HEK293T (cell line): ENCODE measurements around the gene FBXL19.
A peak's percentile ranks its signal among the peaks of the same experiment; 100 is the strongest.

Experiments used
- CTCF ChIA-PET: fragments of 350-600 bp; formaldehyde crosslinking; extraction: SDS; loops from one replicate; lab custom pipeline; 2021; ENCODE audit warnings: antibody characterized with exemption, inconsistent platforms; lab: Yijun Ruan, JAX
- POLR2A ChIA-PET: fragments of 350-600 bp; formaldehyde crosslinking; extraction: SDS; loops from one replicate; lab custom pipeline; 2020; ENCODE audit warnings: antibody characterized with exemption, inconsistent platforms; lab: Yijun Ruan, JAX
- DNase-seq: peaks from one replicate; pipeline ENCODE4 v3.0.0; 2012; ENCODE audit warnings: mixed read lengths; ENCODE audit errors: extremely low spot score
- ARNT ChIP-seq: fragments of 450-650 bp; IDR thresholded peaks from 2 replicates; pipeline ENCODE4 v1.6.1; 2017; ENCODE audit warnings: mild to moderate bottlenecking
- BHLHE40 ChIP-seq: fragments of 450-650 bp; IDR thresholded peaks from 2 replicates; pipeline ENCODE4 v1.6.1; 2016; ENCODE audit warnings: mild to moderate bottlenecking, moderate library complexity, borderline replicate concordance
- CTBP1 ChIP-seq: fragments of 450-650 bp; IDR thresholded peaks from 2 replicates; pipeline ENCODE4 v1.6.1; 2016; ENCODE audit warnings: borderline replicate concordance
- ELF4 ChIP-seq: fragments of 450-650 bp; IDR thresholded peaks from 2 replicates; pipeline ENCODE4 v1.6.1; 2017; ENCODE audit warnings: antibody characterized with exemption
- FOXA1 ChIP-seq: fragments of 450-650 bp; IDR thresholded peaks from 2 replicates; pipeline ENCODE4 v1.6.1; 2016; ENCODE audit warnings: mild to moderate bottlenecking
- FOXK2 ChIP-seq: fragments of 450-650 bp; IDR thresholded peaks from 2 replicates; pipeline ENCODE4 v1.6.1; 2016; ENCODE audit warnings: mild to moderate bottlenecking
- FOXM1 ChIP-seq: fragments of 450-650 bp; IDR thresholded peaks from 2 replicates; pipeline ENCODE4 v1.6.1; 2017; ENCODE audit warnings: mild to moderate bottlenecking, borderline replicate concordance
- HDGF ChIP-seq: fragments of 450-650 bp; IDR thresholded peaks from 2 replicates; pipeline ENCODE4 v1.6.1; 2017; ENCODE audit warnings: antibody characterized with exemption, borderline replicate concordance
- L3MBTL2 ChIP-seq: fragments of 450-650 bp; conservative IDR thresholded peaks from 2 replicates; pipeline ENCODE4 v1.6.1; 2016; ENCODE audit warnings: mild to moderate bottlenecking
- LEF1 ChIP-seq: fragments of 450-650 bp; IDR thresholded peaks from 2 replicates; pipeline ENCODE4 v1.6.1; 2017; ENCODE audit warnings: mild to moderate bottlenecking, borderline replicate concordance
- NFRKB ChIP-seq: fragments of 450-650 bp; IDR thresholded peaks from 2 replicates; pipeline ENCODE4 v1.6.1; 2016; ENCODE audit warnings: mild to moderate bottlenecking, moderate library complexity
- SP1 ChIP-seq: fragments of 450-650 bp; IDR thresholded peaks from 2 replicates; pipeline ENCODE4 v1.6.1; 2017
- SUZ12 ChIP-seq: fragments of 450-650 bp; IDR thresholded peaks from 2 replicates; pipeline ENCODE4 v1.6.1; 2016; ENCODE audit warnings: mild to moderate bottlenecking
- TARDBP ChIP-seq: fragments of 450-650 bp; IDR thresholded peaks from 2 replicates; pipeline ENCODE4 v1.6.1; 2016
- ZNF384 ChIP-seq: fragments of 450-650 bp; IDR thresholded peaks from 2 replicates; pipeline ENCODE4 v1.6.1; 2016
- TF ChIP-seq, protein P1 (sequence below): fragments of 450-650 bp; IDR thresholded peaks from 2 replicates; pipeline ENCODE4 v1.6.1; 2016

The FBXL19 gene

DNA sequence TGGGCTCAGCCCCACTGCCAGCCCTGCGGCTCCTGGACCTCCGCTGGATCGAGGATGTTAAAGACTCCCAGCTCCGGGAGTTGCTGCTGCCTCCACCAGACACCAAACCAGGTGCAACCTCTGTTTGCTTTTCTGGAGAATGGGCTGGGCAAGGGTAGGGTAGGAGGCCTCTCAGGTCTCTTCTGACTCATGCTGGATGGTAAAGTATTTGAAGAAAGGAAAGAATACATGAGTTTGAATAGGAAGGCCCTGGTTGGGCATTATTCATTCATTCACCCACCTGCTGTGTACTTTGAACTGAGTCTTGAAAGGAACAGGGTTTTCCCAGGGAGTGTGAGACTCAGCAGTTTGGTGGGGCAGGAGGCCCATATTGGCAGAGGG is 19.0 kb downstream of the FBXL19 start:
- no peak for DNase-seq
- TF ChIP-seq NFRKB = no peak
- no peak for TF ChIP-seq ELF4
- TF ChIP-seq SUZ12 = no peak
- TF ChIP-seq L3MBTL2 = no peak
- TF ChIP-seq FOXK2 = no peak
- no peak for TF ChIP-seq SP1
- ChIA-PET POLR2A (interaction anchor here (0.7 to 2.1 kb wide), 6 partner anchors 13 to 194 kb away, joined by 3 to 9 read pairs (median 3); partner anchors contain the start of genes FBXL19, PHKG2 and ZNF629), CTCF (interaction anchor here (0.6 to 5.6 kb wide), 14 partner anchors 10 to 910 kb away, joined by 3 to 39 read pairs (median 4); no protein-coding TSS in a partner anchor)

GRCh38 chr16:30944352-30944751 is 21.0 kb downstream of the FBXL19 start:
- DNase-seq = no peak
- ChIA-PET POLR2A (no interaction called here), CTCF (interaction anchor here (0.7 to 5.6 kb wide), 2 partner anchors 10 to 113 kb away, joined by 3 to 39 read pairs; no protein-coding TSS in a partner anchor)
- TF ChIP-seq L3MBTL2 (no peak), TARDBP (no peak), FOXA1 (no peak), ELF4 (no peak), ZNF384 (no peak), LEF1 (no peak), SP1 (no peak), BHLHE40 (no peak), FOXM1 (no peak), CTBP1 (no peak), NFRKB (no peak), SUZ12 (no peak), FOXK2 (no peak)
- TF ChIP-seq, protein P1, sequence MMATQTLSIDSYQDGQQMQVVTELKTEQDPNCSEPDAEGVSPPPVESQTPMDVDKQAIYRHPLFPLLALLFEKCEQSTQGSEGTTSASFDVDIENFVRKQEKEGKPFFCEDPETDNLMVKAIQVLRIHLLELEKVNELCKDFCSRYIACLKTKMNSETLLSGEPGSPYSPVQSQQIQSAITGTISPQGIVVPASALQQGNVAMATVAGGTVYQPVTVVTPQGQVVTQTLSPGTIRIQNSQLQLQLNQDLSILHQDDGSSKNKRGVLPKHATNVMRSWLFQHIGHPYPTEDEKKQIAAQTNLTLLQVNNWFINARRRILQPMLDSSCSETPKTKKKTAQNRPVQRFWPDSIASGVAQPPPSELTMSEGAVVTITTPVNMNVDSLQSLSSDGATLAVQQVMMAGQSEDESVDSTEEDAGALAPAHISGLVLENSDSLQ = no peak

GRCh38 chr16:30946671-30947540 is 23.5 kb downstream of the FBXL19 start:
- ChIA-PET CTCF (interaction anchor here (1.0 kb wide), 1 partner anchor 195 kb away, joined by 4 read pairs; no protein-coding TSS in a partner anchor), POLR2A (no interaction called here)
- no peak for DNase-seq
- TF ChIP-seq CTBP1 = no peak
- no peak for TF ChIP-seq TARDBP
- no peak for TF ChIP-seq FOXM1
- TF ChIP-seq L3MBTL2 = no peak
- TF ChIP-seq, protein P1 = no peak
- TF ChIP-seq SUZ12 = no peak
- no peak for TF ChIP-seq SP1

GRCh38 chr16:30947541-30947858 is 24.1 kb downstream of the FBXL19 start:
- TF ChIP-seq L3MBTL2 (no peak), LEF1 (no peak), FOXM1 (no peak), ARNT (no peak), HDGF (no peak), NFRKB (no peak), ZNF384 (no peak)
- POLR2A ChIA-PET = no interaction called here
- CTCF ChIA-PET = interaction anchor here (0.6 to 1.0 kb wide), 2 partner anchors 195 to 496 kb away, joined by 3 to 4 read pairs; no protein-coding TSS in a partner anchor
- DNase-seq = no peak

- ChIA-PET POLR2A (no interaction called here), CTCF (interaction anchor here (0.6 to 1.0 kb wide), 2 partner anchors 194 to 496 kb away, joined by 3 to 4 read pairs; no protein-coding TSS in a partner anchor)
- peak; percentile 91 for DNase-seq
- no peak for TF ChIP-seq ARNT
- no peak for TF ChIP-seq FOXA1
- no peak for TF ChIP-seq LEF1
- TF ChIP-seq FOXM1 = no peak
- TF ChIP-seq SUZ12 = no peak
- no peak for TF ChIP-seq FOXK2
- TF ChIP-seq ELF4 = no peak
- no peak for TF ChIP-seq NFRKB
- TF ChIP-seq, protein P1 = peak; percentile 99
These were observed 24.7 kb downstream of the FBXL19 start for GRCh38 chr16:30947859-30948666.
